HepG2 (cell line): ENCODE measurements around the gene GRIK4.

Experiments used
- FUBP1 ChIP-seq: sonication (generic); formaldehyde crosslinking; IDR thresholded peaks from 2 replicates; pipeline ENCODE4 v1.5.1; 2020; ENCODE audit warnings: missing genetic modification reagents, mild to moderate bottlenecking, borderline replicate concordance
- KAT8 ChIP-seq: IDR thresholded peaks from 2 replicates; pipeline ENCODE4 v1.6.1; 2016; ENCODE audit warnings: missing genetic modification reagents, missing compliant biosample characterization
- PCBP1 ChIP-seq: fragments of 200-400 bp; formaldehyde crosslinking; IDR thresholded peaks from 2 replicates; pipeline ENCODE4 v1.6.1; 2017; ENCODE audit warnings: mild to moderate bottlenecking, low read depth, low read length, borderline replicate concordance
- POLR2AphosphoS5 ChIP-seq: IDR thresholded peaks from 2 replicates; pipeline ENCODE4 v1.6.1; 2012; ENCODE audit warnings: low read depth, low read length
- ZZZ3 ChIP-seq: sonication (generic); formaldehyde crosslinking; IDR thresholded peaks from 2 replicates; pipeline ENCODE4 v1.4.0; 2020; ENCODE audit warnings: missing genetic modification reagents, mild to moderate bottlenecking, borderline replicate concordance

DNA sequence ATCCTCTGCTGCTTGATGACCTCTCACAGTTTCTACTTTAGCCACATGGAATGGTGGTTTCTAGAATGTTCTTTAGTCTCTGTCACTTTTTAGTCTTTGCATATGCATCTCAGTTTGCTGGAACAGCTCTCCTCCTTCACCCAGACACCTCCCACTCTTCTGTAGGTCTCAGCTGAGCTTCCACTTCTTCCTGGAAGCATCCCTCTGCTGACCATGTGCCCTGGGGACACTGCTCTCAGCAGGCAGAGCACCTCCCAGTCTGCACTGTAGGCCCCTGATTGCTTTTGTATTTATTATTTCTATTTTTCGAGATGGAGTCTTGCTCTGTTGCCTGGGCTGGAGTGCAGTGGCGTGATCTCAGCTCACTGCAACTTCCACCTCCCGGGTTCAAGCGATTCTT, 84.0 kb downstream of the GRIK4 start:
- no peak for TF ChIP-seq KAT8
- no peak for TF ChIP-seq FUBP1 (CRISPR knock-in tag)
- no peak for TF ChIP-seq ZZZ3 (CRISPR knock-in tag)
- no peak for TF ChIP-seq POLR2AphosphoS5
- no peak for TF ChIP-seq PCBP1
